Measurements from ENCODE around the gene PVRIG. TPM values are rescaled to one million over a fixed set of nuclear protein-coding genes. Genes with fewer than 3 reads are reported as not detected.
"Not testable (repeated sequence)": the region's sequence is repeated elsewhere in the genome, so short reads cannot be mapped to it uniquely, and the experiment has no call there.

The PVRIG gene
- total RNA-seq, 1 experiment from 2014 or later = 0.70 TPM

DNA sequence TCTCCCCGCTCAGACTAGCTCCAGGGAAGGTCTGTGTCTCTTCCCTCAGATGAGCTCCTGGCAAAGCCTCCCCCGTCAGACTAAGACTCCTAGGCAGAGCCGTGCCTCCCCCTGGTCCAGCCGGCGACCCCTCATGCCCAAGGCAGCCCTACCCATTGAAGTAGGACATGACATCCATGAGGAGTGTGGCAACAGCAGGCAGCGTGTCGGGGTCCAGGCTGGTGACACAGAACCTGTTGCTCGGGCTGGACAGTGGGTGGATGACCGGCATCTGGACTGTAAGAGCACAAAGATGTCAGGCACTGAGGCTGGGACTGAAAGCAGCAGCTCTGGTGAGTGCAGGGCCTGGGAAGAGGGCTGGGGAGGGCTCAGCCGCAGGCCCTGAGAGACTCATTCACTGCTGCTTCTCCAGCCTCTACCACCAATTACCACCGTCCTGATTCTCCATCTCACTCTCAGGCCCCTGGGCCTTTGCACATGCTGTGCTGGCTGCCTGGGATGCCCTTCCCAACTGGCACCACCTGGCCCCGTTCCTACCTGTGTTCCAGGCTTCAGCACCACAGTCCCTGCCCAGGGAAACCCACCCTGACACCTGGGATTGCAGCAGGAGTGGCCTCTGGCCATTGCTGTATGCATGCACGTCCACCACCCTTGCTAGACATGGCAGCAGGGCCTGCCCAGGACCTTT, 2.8 kb downstream of the PVRIG start:
- Histone ChIP-seq H3K79me1 (ENCODE audit: insufficient read depth, low read depth, low read length, poor library complexity, severe bottlenecking) (no peaks in the 10 kb centered on the region), H3K27me3 (ENCODE audit: insufficient read depth, low read length) (no peaks in the 10 kb centered on the region), H2BK120ac (ENCODE audit: low read depth, low read length, poor library complexity, severe bottlenecking) (no peak overlapping the region), H3K9me3 (ENCODE audit: control insufficient read depth, low read depth, low read length) (no peaks in the 10 kb centered on the region), H3K56ac (ENCODE audit: insufficient read length, low read depth, low read length) (no peak overlapping the region), H3T11ph (ENCODE audit: low read length) (no peak overlapping the region), H3K23me2 (ENCODE audit: insufficient read length, low read depth, low read length, poor library complexity, severe bottlenecking) (no peaks in the 10 kb centered on the region), H2BK12ac (ENCODE audit: insufficient read length, low read depth, low read length) (no peak overlapping the region), H4K8ac (replicated peaks; ENCODE audit: insufficient read length, low read depth, low read length) (no peak overlapping the region), H2AFZ (ENCODE audit: low read length) (no peak overlapping the region), H4K5ac (ENCODE audit: insufficient read length, low read depth, low read length) (no peak overlapping the region), H3K9ac (ENCODE audit: extremely low read depth, insufficient read length, low read length) (no peak overlapping the region), H3K14ac (ENCODE audit: insufficient read depth, low read length) (no peak overlapping the region; the same call in 1 of the 2 replicates), H3K23ac (ENCODE audit: insufficient read length, low read depth, low read length) (no peak overlapping the region), H3K79me2 (ENCODE audit: insufficient read depth, low read length) (no peaks in the 10 kb centered on the region), H3K4me2 (ENCODE audit: insufficient read depth, insufficient read length, low read length) (no peak overlapping the region), H3K4ac (ENCODE audit: low read depth, low read length) (no peak overlapping the region), H4K91ac (ENCODE audit: insufficient read length, low read depth, low read length) (no peak overlapping the region), H3K18ac (ENCODE audit: insufficient read length, low read depth, low read length) (no peak overlapping the region), H3K27ac (ENCODE audit: insufficient read length, low read depth, low read length) (no peak overlapping the region), H2AK5ac (ENCODE audit: insufficient read length, low read length) (no peak overlapping the region), H2BK15ac (ENCODE audit: low read depth, low read length) (no peak overlapping the region), H2BK20ac (ENCODE audit: low read depth, low read length, poor library complexity, severe bottlenecking) (no peak overlapping the region), H3K4me1 (ENCODE audit: insufficient read depth, low read length) (no peaks in the 10 kb centered on the region), H2BK5ac (ENCODE audit: insufficient read length, low read length) (no peak overlapping the region), H4K20me1 (ENCODE audit: control insufficient read depth, insufficient read depth, insufficient read length) (no peaks in the 10 kb centered on the region)
- peaks cover 4 to 17% (median 12%) of the 10 kb centered on the region in 3 experiments; a peak in 5 of 7 replicates for H3K36me3 Mint-ChIP-seq (ENCODE audit: insufficient read depth in 1 of 3, low read depth in 3 of 3)
- H3K9me3 Mint-ChIP-seq = no peaks in the 10 kb centered on the region
- no peaks in the 10 kb centered on the region for H3K27me3 Mint-ChIP-seq (ENCODE audit: low read depth)
- TF ChIP-seq, protein P1, sequence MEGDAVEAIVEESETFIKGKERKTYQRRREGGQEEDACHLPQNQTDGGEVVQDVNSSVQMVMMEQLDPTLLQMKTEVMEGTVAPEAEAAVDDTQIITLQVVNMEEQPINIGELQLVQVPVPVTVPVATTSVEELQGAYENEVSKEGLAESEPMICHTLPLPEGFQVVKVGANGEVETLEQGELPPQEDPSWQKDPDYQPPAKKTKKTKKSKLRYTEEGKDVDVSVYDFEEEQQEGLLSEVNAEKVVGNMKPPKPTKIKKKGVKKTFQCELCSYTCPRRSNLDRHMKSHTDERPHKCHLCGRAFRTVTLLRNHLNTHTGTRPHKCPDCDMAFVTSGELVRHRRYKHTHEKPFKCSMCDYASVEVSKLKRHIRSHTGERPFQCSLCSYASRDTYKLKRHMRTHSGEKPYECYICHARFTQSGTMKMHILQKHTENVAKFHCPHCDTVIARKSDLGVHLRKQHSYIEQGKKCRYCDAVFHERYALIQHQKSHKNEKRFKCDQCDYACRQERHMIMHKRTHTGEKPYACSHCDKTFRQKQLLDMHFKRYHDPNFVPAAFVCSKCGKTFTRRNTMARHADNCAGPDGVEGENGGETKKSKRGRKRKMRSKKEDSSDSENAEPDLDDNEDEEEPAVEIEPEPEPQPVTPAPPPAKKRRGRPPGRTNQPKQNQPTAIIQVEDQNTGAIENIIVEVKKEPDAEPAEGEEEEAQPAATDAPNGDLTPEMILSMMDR (conservative IDR thresholded peaks at IDR 0.05) = no peak
- no CpG with 5 or more reads among the region's 13 CpGs for WGBS (ENCODE audit: extremely low coverage, insufficient read length, low lambda C conversion rate)
- peaks cover 1 to 7% of the 10 kb centered on the region in 2 experiments; a peak in 3 of 4 replicates for H3K4me1 Mint-ChIP-seq
- no peak for DNase-seq
- H3K27ac Mint-ChIP-seq = peak overlapping the region in 1 of 3 experiments; percentile 40; a peak in 2 of 7 replicates
- no peak overlapping the region for H3K4me3 Mint-ChIP-seq

DNA sequence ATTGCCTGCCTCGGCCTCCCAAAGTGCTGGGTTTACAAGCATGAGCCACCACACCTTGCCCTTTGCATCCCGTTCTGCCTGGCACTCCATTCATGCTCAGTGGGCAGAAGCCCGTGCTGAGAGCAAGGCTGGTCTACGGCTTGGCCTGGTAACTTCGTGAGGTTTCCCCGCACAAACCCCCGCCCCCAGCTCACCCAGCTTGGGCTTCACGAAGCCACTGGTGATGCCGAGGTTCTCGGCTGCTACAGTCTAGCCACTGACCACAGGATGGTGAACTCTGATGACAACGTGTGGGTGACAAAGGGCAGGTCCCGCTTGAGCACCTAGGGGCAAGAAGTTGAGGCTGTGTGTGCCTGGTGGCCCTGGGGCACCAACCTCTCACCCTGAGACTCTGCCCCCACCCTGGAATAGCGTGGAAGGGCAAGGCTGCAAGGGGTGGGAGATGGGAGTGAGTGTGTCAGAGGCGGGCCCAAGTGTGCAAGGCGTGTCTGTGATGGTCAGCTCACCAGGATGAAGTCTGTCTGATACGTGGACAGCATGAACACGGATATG, 3.7 kb downstream of the PVRIG start:
- H2BK20ac ChIP-seq (ENCODE audit: low read depth, low read length, poor library complexity, severe bottlenecking); H3K14ac ChIP-seq (ENCODE audit: insufficient read depth, low read length); H3K79me1 ChIP-seq (ENCODE audit: insufficient read depth, low read depth, low read length, poor library complexity, severe bottlenecking); H2BK12ac ChIP-seq (ENCODE audit: insufficient read length, low read depth, low read length); H2BK120ac ChIP-seq (ENCODE audit: low read depth, low read length, poor library complexity, severe bottlenecking); H3K4me1 ChIP-seq (ENCODE audit: insufficient read depth, low read length); H3K4me2 ChIP-seq (ENCODE audit: insufficient read depth, insufficient read length, low read length); H4K5ac ChIP-seq (ENCODE audit: insufficient read length, low read depth, low read length); H3K27me3 Mint-ChIP-seq (ENCODE audit: low read depth); H2BK5ac ChIP-seq (ENCODE audit: insufficient read length, low read length); H3K4ac ChIP-seq (ENCODE audit: low read depth, low read length); H3K4me1 Mint-ChIP-seq; H2AK5ac ChIP-seq (ENCODE audit: insufficient read length, low read length); H3K23ac ChIP-seq (ENCODE audit: insufficient read length, low read depth, low read length); H3K4me3 Mint-ChIP-seq; H3K9me3 Mint-ChIP-seq; H3K27ac ChIP-seq (ENCODE audit: insufficient read length, low read depth, low read length); H4K8ac ChIP-seq (replicated peaks; ENCODE audit: insufficient read length, low read depth, low read length); H3K27ac Mint-ChIP-seq; H3K56ac ChIP-seq (ENCODE audit: insufficient read length, low read depth, low read length); H3K27me3 ChIP-seq (ENCODE audit: insufficient read depth, low read length); H3K79me2 ChIP-seq (ENCODE audit: insufficient read depth, low read length); H3K18ac ChIP-seq (ENCODE audit: insufficient read length, low read depth, low read length); H4K20me1 ChIP-seq (ENCODE audit: control insufficient read depth, insufficient read depth, insufficient read length); H3T11ph ChIP-seq (ENCODE audit: low read length); H4K91ac ChIP-seq (ENCODE audit: insufficient read length, low read depth, low read length); H3K23me2 ChIP-seq (ENCODE audit: insufficient read length, low read depth, low read length, poor library complexity, severe bottlenecking); H2AFZ ChIP-seq (ENCODE audit: low read length); H2BK15ac ChIP-seq (ENCODE audit: low read depth, low read length); H3K9me3 ChIP-seq (ENCODE audit: control insufficient read depth, low read depth, low read length); DNase-seq; H3K9ac ChIP-seq (ENCODE audit: extremely low read depth, insufficient read length, low read length): not testable (repeated sequence)
- no CpG with 5 or more reads among the region's 17 CpGs for WGBS (ENCODE audit: extremely low coverage, insufficient read length, low lambda C conversion rate)
- H3K36me3 Mint-ChIP-seq (ENCODE audit: insufficient read depth in 1 of 3, low read depth in 3 of 3) = peaks cover 4 to 17% (median 15%) of the 10 kb centered on the region in 3 experiments; a peak in 5 of 7 replicates

All from H9 (cell line).